HG03097 (cell line): Measurements from ENCODE around the gene ALOX5AP.
"Not testable (repeated sequence)": the region's sequence is repeated elsewhere in the genome, so short reads cannot be mapped to it uniquely, and the experiment has no call there.

Source experiments
- ATAC-seq: cut with Tn5 transposase; IDR thresholded peaks from one replicate; pipeline ENCODE4 v1.9.1; 2021; ENCODE audit not compliant: unreplicated experiment, low FRiP score

Gene ALOX5AP

DNA sequence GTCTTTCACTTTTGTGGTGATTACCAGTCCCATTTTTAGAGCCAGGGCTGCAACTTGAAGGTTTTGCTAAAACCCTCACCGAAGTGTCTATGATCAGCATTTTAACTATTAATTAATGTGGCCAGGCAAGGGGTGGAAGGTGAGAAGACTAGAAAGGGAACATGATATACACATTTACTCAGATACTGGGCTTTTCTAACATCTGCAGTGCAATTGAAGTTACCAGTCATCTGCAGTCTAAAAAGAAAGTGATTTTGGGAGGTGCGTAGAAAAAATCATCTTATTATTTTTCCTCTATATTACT is 481 bp downstream of the ALOX5AP start:
- no peak for ATAC-seq

DNA sequence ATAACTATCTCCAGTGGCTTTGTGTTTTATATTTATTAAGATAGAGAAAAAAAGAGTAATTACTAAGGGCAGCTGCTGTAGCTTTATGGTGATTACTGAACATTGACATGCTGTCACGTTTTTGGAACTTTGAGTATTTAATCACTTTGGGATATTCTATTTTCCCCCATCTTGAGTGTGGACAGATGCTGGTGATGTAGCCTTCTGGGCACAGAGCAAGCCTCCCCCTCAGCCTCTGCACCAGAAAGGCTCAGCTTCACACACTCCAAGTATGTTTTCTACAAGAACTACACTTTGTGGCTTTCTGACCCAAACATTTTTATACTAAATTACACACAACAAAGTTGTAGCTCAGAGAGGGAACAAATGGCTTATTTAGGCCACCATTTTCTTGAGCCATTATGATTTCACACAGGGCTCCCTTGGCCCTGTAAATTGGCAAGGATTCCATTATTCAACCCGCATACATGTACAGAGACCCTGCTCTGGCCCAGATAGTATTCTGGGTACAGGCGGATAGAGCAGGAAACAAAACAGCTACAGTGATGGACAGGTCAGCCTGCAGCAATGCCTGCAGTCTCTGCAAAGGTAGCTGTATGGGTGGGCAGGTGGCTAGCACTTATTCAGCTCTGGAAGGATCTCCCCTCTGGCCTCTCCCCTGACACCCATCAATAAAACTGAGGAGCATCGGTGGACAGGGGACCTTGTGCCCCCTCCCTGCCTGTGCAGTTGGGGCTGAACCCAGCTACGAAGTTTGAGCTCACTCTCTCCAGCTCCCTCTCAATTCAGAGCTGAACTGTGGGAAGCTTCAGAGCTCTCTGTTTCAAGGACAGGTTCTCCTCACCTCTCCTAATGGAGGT is 1.3 kb downstream of the ALOX5AP start:
- ATAC-seq, result no peak

DNA sequence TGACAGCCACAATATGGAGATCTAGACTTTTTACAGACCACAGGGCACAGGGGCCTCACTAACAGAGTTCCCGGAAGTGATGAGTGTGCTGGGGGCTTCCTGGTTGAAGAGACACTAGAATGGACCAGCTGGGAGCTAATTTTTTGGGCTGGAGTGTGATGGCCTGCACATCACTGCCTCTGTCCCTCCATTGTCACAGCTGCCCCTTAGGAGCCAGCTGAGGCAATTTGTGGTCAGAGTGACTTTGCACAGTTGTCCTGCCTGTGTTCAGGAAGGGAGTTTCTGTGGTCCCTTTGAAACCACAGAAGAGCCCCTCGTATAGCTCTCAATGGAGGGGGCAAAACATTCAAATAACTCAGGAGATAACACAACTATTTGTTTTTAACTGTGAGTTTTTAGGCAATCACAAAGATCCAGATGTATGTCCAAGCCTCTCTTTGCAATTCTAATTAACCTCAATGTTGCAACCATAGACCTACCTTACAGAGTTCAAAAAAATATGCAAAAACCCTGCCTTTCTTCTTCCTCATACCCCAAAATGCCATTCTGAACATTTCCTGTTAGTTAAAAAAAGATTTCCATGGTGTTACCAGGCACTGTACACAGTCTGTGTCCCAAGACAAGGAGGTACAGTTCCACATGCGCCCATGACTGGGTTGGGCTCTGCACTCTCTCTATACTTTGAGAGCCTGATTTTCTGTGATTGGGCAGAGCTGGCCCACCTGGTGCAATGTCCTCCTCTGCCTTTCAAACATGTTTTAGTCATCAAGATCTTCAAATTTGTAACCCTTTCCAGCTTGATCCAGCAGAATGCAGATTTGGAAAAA is 2.4 kb downstream of the ALOX5AP start:
- ATAC-seq, result no peak

DNA sequence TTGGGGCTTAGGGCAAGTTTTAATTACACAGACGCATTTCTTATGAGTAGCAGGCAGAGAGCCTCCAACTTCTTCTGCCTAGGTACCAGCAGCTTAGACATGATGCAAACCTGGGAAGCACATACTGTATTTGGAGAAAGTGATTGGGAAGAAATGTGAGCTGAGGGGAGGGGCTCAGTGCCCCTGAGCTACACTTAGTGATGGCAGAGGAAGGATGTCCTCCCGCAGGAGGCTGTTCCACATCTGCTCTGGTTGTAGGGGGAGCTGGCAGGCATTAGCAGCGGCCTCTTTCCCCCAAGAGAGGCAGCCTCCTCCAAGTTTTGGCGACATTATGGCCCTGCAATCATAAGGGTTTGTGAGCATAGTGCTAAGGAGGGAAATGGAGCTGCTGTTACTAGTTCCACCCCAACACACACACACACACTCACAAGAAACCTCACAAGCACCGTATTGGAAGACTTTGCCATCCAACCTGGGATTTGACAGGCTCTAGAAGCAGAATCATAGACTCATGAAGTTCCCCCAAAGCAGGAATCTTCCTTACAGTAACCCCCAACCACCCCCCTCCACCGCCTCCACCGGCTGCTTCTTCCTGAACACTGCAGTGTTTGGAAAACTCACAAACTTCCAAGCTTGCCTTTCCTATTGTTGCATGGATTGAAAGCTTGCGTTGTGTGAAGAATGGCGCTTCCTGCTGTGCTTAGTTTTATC is 3.3 kb downstream of the ALOX5AP start:
- ATAC-seq, result no peak

DNA sequence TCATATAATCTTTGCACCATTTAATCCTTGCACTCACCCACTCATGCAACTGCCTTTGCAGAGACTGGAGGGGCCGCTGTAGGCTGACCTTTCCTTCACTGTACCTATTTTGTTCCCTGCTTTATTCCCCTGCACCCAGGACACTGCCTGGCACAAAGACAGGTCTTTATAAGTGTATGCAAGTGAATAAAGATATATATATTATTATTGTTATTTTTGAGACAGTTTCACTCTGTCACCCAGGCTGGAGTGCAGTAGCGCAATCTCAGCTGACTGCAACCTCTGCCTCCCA is 3.8 kb downstream of the ALOX5AP start:
- ATAC-seq, result no peak

DNA sequence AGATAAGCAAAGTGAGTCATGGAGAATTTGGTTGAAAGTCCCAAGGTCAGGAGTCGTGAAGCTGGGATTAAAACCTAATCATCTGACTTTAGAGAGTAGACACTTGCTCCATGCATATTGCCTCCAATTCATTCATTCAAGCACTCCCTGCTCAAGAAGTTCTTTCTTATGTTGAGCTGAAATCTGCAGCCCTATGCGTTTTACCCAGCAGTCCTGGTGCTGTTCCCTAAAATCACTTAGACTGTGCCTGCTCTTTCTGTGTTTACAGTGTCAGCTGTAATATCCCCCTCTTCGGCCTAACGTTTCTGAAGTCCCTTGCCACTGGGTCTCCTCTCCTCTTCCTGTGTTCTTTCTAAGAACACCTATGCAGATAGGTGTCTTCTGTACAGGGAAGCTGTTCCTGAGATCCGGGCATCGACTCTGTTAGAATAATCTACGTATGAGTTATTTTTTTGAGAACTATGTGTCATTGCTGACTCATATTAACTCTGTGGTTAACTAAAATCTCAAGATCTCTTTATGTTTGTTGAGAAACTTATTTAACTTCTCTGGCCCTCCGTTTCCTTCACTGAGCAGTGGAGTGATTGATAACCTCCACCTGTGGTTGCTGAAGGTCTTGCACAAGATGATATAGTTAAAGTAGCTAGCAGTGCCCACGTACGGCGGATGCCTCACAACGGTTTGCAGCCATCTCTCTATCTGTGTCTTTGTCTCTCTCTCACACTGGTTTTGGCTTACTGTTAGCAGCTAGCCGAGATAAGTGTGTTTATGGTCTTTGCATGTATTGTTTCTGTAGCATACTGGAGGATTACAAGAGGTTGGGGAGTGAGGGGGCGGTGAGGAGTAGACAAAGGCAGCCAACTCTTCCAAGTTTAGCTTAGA is 4.7 kb downstream of the ALOX5AP start:
- no peak for ATAC-seq

DNA sequence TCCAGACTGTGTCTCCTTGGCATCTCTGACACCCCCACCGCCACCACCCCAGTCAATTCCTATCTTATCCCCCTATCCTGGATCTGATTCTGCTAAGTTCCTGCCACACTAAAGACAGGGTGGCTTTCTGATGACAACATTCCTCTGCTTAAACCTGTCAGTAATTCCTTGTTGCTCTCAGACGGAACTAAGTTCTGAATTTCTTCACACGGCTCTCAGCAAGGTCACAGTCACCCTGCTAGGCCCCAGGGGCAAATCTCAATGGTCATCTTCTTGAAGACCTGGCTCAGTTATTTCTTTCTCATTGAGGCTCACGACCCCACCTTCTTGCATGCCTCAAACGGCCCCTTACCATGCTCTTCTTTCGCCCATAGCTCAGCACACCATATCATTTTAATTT is 7.6 kb downstream of the ALOX5AP start:
- no peak for ATAC-seq

DNA sequence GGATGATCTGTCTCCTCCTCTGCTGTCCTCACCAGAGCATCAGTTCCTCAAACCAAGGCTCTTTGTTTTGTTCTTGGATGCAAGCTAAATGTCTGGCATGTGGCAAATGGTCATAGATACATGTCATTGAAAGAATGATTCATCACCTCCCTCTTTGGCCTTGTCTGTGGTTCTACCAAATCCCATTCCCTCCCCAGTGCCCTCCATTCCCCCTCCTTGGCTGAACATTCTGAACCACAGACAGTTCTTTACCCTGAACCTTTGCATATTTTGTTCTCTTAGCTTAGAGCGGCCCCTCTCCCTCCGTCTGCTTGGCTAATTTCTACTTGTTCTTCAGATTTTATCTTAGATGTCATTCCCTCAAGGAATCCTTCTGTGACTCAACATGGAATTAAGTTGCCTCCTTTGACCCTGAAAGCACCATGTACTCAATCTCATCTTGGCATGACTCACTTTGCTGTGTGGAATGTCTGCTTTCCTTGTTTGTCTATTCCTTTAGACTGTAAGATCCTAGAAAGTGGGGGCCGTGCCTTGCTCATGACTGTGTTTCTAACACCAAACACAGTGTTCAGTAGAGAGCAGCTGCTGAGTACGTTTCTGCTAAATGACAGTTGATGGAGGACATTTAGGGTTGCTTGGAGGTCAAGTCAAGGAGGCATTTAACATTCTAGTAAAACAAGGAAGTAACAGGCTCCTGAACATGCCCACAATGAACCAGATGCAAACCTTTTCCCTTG is 8.1 kb downstream of the ALOX5AP start:
- ATAC-seq, result no peak

DNA sequence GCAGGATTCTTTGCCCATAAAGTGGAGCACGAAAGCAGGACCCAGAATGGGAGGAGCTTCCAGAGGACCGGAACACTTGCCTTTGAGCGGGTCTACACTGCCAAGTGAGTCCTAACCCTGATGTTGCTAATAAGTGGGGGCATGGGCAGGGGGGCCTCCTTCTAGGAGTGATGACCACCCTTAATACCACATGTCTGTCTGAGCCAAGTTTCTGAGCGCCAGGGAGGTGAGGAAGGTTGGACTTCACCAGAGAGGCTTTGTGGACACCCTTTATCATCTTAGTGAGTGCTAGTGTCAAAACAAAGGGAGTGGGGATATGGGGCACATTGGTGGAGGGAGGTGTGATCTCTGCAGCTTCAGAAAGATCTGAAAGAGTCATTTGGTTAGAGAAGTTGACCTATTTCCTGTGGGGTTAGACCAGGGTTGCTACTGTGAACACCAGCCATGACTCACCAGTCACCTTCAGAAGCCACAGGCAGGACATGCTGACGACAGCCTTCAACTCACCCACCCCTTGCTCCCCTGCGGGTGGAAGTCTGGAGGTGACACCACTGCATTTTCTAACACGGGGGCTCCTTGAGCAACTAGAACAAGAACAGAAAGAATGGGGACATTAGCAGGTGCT is 8.8 kb downstream of the ALOX5AP start:
- ATAC-seq, result peak; percentile 95

DNA sequence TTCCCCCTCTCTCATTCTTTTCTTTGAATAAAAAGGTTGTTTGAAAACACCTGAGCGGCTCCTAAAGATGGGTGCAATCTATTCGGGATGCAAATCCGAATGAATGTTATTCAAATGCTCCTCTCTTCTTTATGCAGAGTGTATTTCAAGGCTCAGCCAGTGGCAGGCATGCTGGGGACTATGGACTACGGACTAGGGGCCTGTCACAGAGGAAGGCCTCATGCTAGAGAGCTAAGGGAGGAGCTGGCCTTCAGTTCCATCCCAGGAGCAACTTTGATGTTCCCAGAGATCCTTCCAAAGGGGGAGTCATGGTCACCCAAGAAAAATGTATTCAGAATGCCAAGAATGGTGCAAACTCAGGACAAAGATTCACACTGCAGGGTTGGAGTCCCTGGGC is 9.3 kb downstream of the ALOX5AP start:
- ATAC-seq, result peak; percentile 3

DNA sequence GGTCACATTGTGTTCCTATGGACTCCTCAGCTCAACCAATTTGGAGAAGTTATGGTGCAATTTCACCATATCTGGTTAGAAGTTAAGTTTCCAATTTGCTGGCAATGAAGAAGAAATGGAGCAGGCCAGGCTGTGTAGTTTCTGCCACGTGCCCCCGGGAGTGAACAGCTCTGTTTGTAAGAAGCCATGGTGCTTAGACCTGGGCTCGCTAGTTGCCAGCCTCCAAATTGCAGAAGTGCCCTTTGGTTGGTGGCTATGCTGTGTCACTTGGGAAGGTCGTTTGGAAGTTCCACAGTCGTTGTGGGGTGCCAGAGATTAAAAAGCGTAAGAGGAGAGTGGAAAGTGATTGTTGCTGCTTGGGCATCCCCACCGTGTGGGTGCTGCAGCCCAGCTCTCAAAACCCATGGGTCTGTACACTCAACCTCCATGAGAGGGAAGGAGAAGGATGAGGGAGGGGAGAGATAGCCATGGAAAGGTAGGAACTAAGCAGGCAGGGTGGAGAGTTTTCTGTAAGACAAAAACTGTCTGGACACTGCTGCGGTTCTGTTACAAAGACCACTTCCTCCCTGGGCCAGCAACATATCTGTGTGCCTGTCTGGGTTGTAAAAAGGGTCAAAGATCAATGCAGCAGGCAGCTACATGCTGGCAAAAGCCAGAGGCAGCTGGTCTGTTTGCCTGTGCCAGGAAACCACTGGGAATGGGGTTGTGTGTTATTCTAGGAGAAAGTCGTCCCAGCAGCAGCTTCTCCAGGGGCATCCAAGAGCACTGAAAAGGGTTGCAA is 10.8 kb downstream of the ALOX5AP start:
- no peak for ATAC-seq

DNA sequence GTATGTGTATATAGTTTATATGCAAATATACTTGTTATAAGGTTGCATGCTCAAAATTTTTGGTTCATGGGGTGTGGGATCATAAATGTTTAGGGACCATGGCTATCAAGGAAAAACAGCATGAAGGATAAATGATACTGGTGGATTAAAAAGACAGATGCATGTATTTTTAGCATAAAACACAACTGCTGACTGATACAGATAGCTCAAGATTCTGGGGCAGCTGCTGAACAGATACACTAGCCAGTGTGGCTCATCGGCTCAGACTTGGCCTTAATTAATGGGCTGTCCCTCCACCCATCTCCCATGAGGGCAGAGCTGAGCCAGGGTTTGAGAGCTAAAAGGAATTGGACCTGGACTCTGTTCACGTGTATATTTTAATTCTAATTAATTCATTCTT is 11.4 kb downstream of the ALOX5AP start:
- no peak for ATAC-seq

DNA sequence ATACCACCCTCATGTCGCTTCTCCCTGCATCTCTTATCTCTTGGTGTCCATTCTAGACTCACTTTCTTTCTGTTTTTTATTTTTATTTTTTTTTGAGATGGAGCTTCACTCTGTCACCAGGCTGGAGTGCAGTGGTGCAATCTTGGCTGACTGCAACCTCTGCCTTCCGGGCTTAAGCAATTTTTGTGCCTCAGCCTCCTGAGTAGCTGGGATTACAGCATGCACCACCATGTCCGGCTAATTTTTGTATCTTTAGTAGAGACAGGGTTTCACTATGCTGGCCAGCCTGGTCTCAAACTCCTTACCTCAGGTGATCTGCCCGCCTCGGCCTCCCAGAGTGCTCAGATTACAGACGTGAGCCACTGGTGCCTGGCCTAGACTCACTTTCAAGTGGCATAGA is 12.5 kb downstream of the ALOX5AP start:
- ATAC-seq, result not testable (repeated sequence)

DNA sequence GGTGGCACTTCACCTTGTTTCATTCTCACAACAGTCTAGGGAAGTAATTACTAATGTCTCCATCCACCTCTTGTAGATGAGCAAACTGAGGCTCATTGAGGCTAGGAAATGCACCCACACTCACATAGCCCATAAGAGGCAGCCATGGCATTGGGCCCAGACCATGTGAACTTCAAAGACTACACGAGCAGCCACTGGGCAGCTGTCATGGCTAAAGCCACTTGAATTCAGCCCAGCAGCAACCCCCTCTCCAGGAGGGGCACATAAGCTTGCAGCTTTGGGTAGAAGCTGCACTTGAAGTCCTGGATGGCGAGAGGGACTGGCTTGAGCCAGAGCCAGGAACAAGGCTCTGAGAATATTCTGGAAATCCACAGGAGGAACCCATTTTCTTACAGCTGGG is 13.4 kb downstream of the ALOX5AP start:
- no peak for ATAC-seq

DNA sequence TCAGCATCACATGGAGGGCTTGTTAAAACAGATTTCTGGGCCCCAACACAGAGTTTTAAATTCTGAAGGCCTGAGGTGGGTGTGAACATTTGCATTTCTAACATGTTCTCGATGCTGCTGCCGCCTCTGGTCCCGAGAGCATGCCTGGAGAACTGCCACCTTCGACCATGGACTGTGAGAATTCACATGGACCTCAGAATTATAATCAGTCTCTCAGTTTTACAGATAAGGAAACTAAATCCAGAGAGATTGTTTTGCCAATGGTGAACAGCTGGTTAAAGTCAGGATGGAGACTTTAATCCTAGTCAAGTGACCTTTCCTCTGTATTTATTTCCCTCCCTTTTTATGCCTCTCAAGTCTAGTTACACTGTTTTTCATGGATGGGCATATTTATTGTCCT is 14.7 kb downstream of the ALOX5AP start:
- ATAC-seq, result no peak

DNA sequence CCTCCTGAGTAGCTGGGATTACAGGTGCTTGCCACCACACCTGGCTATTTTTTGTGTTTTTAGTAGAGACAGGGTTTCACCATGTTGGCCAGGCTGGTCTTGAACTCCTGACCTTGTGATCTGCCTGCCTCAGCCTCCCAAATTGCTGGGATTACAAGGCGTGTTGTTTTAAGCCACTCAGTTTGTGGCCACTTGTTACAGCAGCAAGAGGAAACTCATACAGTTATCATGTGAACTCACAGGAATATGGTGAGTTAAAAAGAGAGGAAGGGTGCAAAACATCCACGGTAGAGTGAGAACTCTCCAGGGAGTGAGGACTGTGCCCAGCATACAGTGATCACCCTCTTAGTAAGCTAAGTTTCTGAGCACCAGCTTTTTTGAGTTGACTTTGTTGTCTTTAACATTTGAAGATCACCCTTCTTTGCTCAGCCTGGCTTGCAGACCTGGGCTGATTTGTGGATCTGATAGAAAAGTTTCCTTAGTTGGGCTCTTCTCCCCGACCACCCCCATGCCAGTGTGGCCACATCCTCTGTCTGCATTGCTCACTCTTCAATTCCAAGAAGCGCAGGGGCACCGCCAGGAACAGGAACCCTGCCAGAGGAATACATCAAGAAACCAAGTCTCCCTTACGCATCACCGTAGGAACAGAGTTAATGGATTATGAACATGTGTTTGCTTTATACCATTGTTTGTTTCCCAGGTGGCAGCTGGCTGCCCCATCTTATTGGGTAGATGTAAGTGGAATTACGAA is 16.0 kb downstream of the ALOX5AP start:
- ATAC-seq, result no peak

DNA sequence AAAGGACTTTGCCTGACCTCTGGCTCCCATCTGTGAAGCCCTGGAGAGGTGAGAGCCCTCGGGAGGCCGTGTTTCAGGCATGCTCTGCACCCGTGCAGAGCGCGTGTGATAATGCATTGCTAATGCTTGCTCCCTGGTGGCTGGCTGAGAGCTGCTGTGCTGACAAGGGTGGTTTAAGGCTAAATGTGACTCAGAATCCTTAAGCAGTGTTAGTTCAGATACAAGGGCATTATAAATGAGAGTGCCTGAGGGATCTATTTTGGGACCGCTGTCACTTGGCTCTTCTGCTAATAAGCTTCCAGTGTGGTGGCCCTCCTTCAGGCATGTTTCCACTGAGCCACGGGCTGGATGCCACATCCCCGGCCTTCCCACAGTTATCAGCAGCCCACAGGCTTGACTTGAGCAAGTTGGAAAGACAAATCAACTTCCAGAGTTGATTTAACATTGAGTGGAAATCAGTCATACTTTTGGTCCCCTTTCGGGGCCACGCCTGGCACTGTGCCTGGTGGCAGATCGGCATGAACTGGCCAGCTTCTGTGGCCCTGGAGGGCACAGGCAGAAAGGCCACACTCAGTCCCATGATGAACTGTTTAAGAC is 17.0 kb downstream of the ALOX5AP start:
- no peak for ATAC-seq
